Measurements from ENCODE around the gene SIRT2.
A peak's percentile ranks its signal among the peaks of the same experiment; 100 is the strongest.
"Not testable (repeated sequence)": the region's sequence is repeated elsewhere in the genome, so short reads cannot be mapped to it uniquely, and the experiment has no call there.

SIRT2 gene

DNA sequence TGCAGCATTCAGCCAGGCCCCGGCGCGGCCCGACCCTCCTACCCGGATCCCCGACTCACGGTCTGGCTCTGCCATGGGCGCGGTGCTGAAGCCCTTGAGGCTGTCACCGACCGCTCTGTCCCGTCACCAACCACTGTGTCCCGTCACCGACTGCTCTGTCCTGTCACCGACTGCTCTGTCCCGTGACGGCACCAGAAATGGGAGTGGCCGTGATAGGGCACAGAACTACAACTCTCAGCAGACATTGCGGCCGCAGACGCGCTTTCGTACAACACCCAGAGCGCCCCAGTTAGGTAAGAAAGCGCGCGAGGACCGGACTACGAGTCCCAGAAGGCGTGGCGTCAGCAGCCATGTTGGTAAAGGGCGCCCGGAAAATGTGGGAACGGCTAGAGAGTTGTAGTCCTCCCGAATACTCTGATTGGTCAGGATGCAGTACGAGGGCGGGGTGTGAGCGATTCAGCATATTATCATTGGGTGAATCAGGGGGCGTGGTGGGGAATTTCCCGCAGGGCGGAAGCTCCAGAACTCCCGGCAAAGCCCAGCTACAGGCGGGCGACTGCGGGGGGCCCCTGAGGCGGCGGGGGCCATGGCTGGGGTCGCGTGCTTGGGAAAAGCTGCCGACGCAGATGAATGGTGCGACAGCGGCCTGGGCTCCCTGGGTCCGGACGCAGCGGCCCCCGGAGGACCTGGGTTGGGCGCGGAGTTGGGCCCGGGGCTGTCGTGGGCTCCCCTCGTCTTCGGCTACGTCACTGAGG is at the start of gene SIRT2, which contains the start of gene NFKBIB:
TSS of gene SIRT2 (minus strand) at position 172 of the 755 bp plus-strand sequence. CDS start at position 75, 97 bp downstream.
TSS of gene NFKBIB (plus strand) at position 523 of the 755 bp plus-strand sequence. CDS start at position 587, 64 bp downstream.
- peak; percentile 98 to 99 for DNase-seq

DNA sequence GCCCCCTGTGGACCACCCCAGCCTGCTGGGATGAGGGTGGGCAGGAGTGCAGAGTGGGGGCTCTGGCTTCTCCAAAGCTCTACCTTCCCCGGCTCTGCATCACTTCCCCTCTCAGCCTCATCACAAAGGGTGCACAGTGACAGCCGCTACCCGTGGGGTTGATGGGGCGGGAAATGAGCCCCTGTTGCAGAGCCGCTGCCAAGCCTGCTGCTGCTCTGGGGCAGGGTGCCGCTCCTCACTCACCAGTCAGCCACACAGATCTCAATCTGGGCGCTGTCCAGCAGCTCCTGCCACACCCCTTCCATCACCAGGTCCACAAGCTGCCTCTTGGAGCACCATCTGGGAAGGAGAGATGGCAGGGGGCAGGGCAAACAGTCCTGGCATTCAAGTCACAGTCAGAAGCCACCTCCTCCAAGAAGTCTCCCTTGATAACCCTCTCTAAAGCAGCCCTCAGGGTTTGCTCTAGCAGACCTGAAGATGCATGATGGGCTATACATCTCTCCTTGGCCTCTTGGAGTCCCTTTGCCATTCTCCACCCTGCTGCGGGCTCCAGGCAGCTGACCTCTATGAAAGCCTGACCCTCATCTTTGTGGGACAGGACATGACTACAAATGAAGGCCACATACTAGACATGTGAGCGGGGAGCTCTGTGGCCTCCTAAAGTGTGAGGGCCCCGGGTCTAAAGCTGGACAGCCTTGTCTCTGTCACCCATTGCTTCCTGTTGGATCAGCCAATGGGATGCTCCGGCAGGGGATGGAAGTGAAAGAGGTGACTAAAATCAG is 47.0 kb upstream of the SIRT2 start:
- no peak for DNase-seq

DNA sequence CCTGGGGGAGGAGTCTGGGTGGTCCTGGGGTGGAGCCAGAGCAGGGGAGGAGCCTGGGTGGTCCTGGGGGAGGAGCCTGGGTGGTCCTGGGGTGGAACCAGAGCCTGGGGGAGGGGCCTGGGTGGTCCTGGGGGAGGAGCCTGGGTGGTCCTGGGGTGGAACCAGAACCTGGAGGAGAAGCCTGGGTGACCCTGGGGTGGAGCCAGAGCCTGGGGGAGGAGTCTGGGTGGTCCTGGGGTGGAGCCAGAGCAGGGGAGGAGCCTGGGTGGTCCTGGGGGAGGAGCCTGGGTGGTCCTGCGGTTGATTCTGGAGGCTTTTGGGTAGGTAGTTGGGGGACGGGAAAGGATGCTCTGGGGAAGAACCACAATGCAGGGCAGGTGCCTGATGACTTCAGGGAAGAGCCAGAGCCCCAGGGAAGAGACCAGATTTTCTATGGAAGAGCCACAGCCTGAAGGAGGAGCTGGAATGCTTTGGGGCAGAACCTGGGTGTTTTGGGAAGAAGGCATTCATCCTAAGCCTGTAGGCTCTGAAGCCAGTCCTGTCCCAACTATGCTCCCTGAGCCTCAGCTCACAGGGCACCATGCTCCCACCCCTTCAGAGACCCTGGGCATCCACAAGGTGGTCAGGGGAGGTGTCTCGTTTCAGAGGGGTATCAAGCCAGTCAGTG is 46.3 kb upstream of the SIRT2 start:
- DNase-seq: no peak

DNA sequence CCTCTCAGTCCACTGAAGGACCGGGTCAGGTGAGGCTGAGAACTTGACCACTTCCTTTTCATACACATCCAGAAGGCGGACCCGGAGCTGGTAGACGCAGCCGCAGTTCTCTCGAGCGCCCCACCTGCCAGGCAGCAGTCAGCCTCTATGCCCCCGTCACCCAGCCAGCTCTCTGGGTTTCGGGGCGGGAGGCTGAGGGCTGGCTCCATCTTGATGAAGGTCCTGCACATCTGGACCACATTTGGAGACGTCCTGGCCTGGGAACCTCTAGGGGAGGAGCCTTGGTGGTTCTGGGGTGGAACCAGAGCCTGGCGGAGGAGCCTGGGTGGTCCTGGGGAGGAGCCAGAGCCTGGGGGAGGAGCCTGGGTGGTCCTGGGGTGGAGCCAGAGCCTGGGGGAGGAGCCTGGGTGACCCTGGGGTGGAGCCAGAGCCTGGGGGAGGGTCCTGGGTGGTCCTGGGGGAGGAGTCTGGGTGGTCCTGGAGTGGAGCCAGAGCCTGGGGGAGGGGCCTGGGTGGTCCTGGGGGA is 45.6 kb upstream of the SIRT2 start:
- DNase-seq: no peak

DNA sequence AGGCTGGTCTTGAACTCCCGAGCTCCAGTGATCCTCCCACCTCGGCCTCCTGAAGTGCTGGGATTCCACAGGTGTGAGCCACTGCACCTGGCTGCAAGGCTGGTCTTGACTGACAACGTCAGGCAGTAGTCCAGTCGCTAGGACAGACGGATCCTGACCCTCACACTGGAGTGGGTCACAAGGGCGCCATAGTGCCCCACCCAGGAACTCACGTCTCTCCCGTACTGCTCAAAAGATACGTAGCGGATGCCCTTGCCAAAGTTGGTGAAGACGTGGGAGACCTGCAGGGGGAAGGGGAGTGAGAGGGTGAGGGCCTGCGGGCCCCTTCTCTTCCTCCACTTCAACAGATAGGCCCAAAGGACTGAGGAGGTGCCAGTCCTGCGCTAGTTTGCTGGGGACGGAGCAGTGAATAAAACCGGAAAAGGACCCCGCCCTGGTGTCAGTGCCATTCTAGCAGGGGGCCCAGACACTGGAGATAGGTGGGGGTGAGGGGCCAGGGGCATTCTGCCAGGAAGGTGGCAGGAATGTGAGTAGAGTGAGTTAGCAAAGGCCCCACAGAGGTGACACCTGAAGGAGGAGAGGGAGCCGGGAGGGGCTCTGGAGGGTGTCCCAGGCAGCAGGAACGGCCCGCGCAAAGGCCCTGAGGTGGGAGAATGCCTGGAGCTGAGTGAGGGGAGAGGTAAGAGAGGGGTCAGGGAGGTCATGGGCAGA is 43.2 kb upstream of the SIRT2 start:
- DNase-seq: no peak

DNA sequence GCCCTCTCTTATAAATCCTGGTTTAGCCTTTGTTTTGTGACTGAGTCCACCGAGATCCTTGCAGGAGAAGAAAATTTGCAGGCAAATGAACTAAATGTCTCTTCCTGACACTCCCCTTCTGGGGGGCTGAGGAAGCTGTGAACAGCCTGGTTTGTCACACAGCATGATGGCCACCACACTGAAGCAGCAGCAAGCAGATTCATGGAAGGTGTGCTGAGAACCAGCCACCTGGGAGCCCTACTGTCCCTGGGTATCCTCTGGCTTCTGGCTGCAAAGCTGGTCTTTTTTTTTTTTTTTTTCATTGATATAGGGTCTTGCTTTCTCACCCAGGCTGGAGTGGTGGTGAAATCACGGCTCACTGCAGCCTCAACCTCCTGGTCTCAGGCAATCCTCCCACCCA is 42.6 kb upstream of the SIRT2 start:
- DNase-seq: no peak

DNA sequence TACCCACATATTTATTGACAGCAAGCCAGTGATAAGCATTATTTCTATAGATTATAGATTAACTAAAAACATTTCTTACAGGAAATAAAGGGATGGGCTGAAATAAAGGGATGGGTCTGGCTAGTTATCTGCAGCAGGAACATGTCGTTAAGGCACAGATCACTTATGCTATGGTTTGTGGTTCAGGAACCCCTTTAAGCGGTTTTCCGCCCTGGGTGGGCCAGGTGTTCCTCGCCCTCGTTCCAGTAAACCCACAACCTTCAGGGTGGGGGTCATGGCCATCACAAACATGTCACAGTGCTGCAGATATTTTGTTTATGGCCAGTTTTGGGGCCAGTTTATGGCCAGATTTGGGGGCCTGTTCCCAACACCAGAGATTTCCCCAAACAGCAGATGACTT is 42.0 kb upstream of the SIRT2 start:
- DNase-seq: not testable (repeated sequence)

DNA sequence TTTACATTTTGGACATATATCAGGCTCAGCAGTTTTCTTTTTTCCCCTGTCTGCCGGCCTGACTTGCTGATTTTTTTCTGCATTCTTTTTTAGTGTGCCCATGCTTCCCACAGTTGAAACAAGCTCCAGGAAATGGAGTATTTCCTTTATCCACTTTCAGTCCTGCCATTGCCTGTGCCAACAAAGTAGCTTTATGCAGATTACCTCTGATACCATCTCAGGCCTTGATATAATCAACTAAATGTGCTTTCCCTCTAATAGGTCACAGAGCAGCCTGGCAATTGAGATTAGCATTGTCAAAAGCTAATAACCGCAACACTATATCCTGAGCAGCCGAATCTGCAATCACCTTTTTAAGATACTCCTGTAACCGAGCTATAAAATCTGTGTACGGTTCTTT is 40.5 kb upstream of the SIRT2 start:
- DNase-seq: no peak

DNA sequence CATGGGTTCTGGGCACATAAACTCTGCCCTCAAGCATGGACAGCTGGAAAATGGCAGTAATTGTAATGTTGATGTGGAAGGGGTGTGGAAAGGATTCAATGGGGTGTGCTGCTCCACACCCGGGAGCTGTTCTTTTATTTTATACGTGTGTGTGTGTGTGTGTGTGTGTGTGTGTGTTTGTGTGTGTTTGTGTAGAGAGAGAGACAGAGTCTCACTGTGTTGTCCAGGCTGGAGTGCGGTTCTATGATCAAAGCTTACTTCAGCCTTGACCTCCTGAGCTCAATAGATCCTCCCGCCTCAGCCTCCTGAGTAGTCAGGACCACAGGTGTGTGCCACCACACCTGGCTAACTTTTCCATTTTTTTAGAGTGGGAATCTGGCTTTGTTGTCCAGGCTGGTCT is 34.1 kb upstream of the SIRT2 start:
- no peak for DNase-seq

DNA sequence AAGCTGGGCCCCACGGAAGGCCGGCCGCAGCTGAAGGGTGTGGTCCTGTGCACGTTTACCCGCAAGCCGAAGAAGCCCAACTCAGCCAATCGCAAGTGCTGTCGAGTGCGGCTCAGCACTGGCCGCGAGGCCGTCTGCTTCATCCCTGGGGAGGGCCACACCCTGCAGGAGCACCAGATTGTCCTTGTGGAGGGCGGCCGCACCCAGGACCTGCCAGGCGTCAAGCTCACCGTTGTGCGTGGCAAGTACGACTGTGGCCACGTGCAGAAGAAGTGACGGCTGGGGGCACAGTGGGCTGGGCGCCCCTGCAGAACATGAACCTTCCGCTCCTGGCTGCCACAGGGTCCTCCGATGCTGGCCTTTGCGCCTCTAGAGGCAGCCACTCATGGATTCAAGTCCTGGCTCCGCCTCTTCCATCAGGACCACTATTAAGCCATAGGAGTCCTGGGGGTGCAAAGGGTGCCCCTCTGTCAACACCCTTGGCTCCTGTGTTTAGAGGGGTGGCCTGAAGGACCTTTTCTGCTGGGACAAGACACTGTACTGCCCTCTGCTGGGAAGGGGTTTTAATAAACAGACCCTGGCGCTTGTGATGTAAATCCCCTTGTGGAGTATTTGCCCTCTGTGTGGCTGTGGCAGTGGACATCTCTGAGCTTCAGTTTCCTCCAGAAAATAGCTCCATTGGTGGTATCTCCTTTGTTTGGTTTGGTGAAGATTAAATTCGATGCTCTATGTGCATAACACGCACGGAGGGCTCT is 33.2 kb upstream of the SIRT2 start:
- DNase-seq: peak; percentile 32 to 39

DNA sequence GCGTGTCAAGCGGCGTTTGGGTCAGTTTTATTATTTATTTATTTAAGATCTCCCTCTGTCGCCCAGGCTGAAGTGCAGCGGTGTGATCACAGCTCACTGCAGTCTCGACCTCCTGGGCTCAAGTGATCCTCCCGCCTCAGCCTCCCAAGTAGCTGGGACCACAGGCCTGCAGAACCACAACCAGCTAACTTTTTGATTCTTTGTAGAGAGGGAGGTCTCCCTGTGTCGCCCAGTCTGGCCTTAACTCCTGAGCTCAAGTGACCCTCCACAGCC is 32.0 kb upstream of the SIRT2 start:
- DNase-seq: no peak

DNA sequence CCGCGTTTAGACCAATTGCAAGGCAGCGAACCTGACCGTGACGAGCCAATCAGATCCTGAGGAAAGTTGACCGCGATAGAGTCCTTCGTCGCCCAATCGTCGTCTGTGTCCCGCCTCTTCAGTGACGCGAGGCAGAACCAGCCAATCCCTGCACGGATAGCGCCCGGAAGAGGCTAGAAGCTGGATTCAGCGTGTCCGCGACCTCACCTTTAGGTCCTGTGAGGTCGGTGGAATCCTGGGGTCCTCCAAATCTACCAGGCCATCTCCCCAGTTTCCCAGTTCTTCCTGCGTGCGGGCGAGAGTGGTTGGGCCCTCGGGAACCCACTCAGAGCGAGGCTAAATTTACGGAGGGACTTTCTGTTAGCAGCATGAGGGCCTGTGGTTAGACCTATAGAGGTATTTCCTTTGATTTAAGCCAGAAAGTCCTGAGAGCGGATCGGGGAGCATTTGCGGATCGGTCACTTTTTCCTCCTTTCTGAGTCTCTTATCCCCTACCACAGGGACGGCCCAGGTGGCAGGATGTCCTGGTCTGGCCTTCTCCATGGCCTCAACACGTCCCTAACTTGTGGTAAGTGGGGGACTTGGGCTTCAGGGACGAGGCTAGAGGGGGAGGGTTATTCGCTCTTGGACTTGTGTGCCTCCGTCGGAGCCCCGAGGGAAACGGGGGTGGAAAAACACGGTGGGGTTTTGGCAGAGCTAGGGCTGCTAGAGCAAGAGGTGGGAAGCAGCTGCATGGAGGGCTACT is 31.5 kb upstream of the SIRT2 start, which contains the start of gene MRPS12:
TSS of gene MRPS12 (plus strand) at position 169 of the 745 bp plus-strand sequence. CDS start at position 520, 351 bp downstream.
- peak; percentile 98 for DNase-seq

DNA sequence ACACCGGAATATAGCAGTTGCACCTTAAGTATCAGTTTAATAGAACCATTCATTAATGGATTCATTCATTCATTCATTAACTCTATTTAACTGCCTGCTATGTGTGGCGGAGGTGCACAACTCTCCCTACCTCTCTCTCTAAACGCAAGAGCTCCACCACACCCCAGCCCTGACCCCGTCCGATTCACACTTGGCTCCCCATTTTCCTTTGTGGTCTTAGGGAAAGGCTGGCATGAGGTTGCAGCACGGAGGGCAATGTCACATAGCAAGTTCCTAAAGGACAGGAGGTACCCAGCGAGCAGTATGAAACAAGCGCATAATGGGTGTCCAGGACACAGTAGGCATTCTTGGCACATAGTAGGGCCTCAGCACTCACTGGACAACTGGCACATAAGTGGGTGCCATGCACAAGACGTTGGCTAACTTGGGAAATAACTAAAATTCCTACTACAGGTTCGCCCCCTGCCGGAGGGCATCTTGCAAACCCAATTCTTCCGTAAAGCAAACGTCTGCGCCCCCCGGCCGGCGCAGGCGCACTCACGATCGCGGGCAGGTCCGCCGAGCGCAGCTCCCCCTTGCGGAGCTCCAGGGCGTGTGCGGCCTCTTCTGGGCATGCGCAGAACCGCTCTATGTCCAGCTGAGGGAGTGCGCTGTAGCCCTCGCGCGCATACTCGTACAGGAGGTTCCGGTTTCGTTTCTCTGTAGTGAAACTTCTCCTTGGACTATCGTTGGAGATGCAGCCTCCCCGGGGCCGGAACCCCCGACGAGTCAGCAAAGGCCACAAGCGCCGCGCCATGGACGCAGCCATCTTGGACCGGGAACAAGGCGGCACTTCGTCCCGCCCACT is 30.7 kb upstream of the SIRT2 start, which contains the start of gene SARS2:
TSS of gene SARS2 (minus strand) at position 835 of the 847 bp plus-strand sequence. CDS start at position 808, 27 bp downstream.
- DNase-seq: peak; percentile 90 to 92

DNA sequence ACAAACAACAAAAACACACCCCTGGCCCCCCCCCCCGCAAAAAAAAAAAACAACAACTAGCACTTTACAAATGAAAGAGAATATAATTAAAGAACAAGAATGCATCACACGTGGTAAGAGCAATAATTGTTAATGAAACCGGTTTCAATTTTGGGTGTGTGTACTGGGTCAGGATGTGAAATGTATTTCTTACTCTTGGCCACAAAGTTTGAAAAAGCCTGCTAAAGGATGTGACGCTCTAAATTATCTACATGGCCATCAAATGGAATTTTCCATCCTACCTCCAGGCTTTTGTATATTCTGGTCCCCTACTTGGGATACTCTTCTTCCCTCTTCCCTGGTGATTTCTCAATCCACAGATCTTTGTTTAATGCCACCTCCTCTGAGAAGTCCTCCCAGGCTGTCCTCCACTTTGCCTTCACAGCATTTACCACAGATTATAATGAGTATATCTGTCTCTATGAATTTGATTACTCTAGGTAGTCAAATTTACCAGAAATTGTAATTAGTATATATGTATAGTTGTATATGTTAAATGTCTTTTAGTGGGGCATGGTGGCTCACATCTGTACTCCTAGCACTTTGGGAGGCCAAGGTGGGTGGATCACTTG is 29.1 kb upstream of the SIRT2 start:
- no peak for DNase-seq

DNA sequence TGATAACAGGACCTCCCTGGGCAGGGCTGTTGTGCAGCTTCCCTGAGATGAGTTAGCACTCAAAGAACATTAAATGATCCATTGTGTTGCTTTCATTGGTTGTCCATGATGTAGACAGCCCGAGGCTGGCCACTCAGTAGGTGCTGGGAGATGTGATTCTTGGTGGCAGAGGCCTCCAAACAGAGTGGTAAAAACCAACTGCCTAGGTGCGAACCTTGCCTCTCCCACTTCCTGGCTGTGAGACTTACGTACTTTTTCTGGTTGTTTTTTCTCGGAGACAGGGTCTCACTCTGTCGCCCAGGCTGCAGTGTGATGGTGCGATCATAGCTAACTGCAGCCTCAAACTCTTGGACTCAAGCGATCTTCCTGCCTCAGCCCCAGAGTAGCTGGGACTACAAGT is 25.0 kb upstream of the SIRT2 start:
- no peak for DNase-seq

DNA sequence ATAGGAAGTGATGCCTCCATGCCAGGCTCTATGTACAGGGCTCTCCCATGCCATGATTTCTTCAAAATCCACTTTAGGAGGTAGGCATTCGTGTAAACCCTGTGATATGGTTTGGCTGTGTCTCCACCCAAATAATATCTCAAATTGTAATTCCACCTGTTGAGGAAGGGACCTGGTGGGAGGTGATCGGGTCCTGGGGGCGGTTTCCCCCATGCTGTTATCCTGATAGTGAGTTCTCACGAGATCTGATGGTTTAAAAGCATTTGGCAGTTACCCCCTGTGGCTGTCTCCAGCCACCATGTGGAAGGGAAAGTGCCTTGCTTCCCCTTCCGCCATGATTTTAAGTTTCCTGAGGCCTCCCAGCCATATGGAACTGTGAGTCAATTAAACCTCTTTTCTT is 23.1 kb upstream of the SIRT2 start:
- DNase-seq: no peak

DNA sequence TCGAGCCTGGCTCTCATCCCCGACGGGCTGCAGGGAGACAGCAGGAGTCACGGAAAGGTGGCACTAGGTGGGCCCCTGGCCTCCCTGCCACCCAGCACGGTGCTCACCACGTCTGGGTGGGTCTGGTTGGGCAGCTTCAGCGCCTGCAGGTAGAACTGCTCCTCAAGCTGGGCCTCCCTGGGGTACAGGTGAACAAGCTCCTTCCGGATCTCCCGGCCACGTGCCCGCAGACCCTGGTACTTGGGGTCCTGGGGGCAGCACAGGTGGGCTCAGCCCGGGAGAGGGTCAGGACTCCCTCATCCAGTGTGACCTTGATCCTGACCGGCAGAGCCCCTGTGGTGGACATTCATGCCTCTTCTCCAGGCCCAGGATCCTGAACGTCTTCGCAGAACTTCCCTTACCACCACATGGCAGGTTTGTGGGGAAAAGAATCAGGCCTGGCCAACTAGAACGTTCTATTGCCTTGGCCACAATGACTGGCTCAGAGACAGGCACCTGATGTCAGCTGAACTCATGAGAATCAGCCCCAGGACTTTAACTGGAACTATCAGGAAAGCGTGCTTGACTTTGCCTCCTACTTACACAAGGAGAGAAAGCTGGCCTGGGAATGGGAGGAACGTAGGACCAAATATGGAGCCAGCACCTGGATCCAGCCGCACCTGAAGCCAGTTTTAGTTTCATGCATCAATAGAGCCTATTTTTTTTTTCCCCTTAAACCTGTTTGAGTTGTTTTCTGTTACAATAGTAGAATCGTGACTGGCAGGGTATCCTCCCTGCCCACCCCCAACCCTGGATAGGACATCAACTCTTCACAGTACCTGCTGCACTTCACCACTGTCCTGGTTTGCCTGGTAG is 22.2 kb upstream of the SIRT2 start:
- DNase-seq: no peak

DNA sequence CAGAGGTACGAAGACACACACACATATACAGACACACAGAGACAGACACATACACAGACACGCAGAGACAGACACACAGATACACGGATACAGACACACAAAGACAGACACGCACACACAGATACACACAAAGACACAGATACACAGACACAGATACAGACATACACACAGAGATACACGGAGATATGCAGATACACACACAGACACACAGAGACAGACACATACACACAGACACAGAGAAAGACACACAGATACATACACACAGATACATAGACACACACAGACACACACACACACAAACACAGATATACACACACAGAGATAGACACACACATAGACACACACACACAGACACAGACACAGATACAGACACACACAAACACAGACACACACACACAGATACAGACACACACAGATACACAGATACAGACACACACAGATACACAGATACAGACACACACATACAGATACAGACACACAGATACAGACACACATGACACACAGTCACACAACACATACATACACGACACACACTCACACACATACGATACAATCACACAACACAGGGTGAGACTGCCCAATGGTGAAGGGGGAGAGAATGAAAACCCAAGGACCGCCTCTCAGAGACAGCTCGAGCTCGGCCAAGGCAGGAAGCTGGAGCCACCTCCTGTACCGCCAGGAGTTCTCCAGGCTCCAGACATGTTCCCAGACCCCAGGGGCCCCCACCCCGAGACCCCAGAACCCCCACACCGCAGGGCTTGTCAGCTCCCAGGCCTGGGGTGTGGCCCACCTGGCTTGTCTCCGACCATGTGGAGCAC is 21.4 kb upstream of the SIRT2 start:
- DNase-seq: no peak

All from activated CD4-positive, alpha-beta T cell treated with anti-CD3 and anti-CD28 coated beads for 4 hours (primary cell).